ENCODE measurements around the gene LYSMD3. TPM values are rescaled to one million over a fixed set of nuclear protein-coding genes. Genes with fewer than 3 reads are reported as not detected.
"Not testable (repeated sequence)": the region's sequence is repeated elsewhere in the genome, so short reads cannot be mapped to it uniquely, and the experiment has no call there.

LYSMD3 gene
- 7.3 TPM for total RNA-seq

DNA sequence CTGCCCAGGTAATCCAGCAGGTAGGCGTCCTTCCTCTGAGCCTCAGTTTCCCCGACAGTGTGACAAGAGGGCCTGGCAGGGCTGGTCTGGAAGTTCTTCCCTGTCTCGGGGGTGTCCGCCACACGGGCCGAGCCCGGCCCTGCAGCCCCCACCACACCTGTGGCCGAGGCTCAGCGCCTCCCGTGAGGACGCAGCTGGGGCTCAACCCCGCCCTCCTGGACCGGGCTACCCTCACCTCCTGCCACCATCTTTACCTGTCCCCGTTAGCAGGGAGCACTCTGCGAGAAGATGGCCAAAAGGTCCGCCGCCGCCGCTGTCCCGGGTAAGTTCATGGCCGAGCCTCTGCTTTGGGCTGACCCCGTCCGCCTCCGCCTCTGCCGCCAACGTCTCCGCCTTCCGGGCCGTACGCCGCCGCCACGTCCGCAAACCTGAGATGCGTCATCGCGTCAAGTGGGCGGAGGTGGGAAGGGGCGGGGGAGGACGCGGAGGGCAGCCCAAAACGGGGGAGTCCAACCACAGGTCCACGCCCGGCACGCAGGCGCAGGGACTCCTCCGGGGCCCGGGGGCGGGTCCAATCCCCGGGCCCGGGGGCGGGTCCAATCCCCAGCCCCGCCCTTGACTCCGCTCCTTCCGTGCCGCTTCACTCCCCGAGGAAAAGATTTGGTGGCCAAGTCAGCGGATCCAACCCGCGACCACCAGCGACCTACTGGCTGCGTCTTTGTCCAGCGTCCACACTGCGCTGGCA, at the start of gene LYSMD3:
Gene LYSMD3, minus strand, starts transcription at position 391 of the 745 bp plus-strand sequence. CDS start 4,295 bp downstream, outside the sequence.
- ATAC-seq: peak; percentile 100

- ATAC-seq: not testable (repeated sequence)
Observed at GRCh38 chr5:90576566-90576965, 47.2 kb upstream of the LYSMD3 start.

- no peak for ATAC-seq
Observed at GRCh38 chr5:90575712-90576111, 46.3 kb upstream of the LYSMD3 start.

- ATAC-seq: no peak
Observed at GRCh38 chr5:90571147-90571773, 41.9 kb upstream of the LYSMD3 start.

DNA sequence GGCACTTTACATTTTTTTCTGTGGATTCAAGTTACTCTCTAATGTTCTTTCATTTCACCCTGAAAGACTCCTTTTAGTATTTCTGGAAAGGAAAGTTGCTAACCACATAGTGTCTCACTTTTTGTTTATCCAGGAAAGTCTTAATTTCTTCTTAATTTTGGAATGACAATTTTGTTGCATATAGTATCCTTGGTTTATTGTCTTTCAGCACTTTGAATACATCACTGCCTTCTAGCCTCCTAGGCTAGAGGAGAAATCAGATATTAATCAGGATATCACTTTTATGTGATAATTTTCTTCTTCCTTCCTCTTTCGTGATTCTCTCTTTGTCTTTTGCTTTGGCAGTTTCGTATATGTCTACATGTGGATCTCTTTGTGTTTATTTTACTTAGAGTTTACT, 40.6 kb upstream of the LYSMD3 start:
- ATAC-seq: no peak

DNA sequence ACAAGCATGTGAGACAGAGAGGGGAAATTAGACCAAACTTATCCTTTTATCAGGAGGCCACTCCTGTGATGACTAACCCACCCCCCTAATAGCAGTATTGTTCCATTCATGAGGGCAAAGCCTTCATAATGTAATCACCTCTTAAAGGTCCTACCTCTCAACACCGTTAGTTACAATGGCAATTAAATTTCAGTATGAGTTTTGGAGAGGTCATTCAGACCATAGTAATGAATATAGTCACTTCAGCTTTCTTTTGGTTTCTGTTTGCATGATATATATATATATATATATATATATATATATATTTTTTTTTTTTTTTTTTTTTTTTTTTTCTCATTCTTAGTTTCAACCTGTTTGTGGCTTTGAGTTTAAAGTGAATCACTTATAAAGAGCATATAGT, 39.7 kb upstream of the LYSMD3 start:
- no peak for ATAC-seq

GRCh38 chr5:90565491-90565890, 36.1 kb upstream of the LYSMD3 start:
- no peak for ATAC-seq

GRCh38 chr5:90563108-90563507, 33.7 kb upstream of the LYSMD3 start:
- ATAC-seq: no peak

DNA sequence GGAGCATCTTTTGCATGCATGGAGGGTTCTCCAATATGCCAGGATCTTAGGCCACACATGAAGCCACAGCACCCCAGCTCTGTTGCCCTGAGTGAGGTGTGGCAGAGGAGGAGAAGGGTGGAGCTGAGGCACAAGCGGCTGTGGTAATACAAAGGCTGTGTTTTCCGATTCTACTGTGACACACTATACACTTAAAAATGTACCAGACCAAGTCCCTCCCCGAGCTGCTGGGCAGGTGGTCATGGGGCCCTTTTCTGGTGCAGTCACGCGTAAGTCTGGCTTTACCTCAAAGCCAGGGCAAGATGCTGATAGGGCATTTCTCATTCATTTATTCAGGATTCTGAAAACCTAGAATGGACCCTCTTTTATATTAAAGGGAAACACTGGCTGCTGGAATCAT, 33.0 kb upstream of the LYSMD3 start:
- ATAC-seq: no peak

- no peak for ATAC-seq
Observed at GRCh38 chr5:90561766-90562165, 32.4 kb upstream of the LYSMD3 start.

GRCh38 chr5:90560771-90561170, 31.4 kb upstream of the LYSMD3 start:
- no peak for ATAC-seq

- peak; percentile 99 for ATAC-seq
Observed at GRCh38 chr5:90558344-90559192, 29.2 kb upstream of the LYSMD3 start, which contains the start of gene ADGRV1. Gene ADGRV1 (plus strand): TSS chr5:90558797. CDS start chr5:90558896, 99 bp downstream.

- ATAC-seq: no peak
Observed at GRCh38 chr5:90557871-90558270, 28.5 kb upstream of the LYSMD3 start.

DNA sequence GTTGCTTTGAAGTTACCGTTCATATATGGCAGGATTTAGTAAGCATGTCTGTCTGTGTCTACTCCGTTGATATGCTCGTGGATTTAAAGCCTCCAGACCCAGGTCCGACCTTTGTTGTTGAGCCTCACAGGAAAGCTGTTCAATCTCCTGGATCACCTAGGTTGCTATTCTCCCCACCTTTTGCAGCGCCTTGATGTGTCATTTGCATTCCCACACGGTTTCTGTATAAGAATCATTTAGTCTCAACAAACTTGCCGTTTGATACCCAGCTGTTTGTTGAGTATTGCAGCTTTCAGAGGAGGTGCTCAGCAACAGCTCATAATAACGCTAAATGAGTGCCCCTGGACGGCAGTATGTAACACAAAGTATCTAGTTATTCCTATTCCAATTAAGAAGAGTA, 28.0 kb upstream of the LYSMD3 start:
- no peak for ATAC-seq

DNA sequence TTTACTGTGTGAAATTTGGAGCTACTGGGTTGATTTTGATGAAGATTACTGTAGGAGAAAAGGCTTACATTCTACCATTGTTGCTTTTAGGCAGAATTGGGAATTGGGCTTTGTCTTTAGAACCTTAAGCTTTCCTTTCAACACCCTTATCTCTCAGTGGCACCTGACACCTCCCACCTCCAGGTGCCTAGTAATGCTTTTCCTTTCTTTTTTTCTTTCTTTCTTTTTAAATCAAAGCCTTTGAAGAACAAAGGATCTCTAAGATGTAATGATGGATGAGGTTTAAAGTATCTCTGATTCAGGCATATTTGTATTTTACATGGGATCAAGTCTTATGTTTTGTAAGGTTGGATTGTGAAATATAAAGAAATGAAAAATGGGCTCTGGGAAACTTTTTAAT, 26.3 kb upstream of the LYSMD3 start:
- ATAC-seq: no peak

- no peak for ATAC-seq
Observed at GRCh38 chr5:90554358-90555006, 25.1 kb upstream of the LYSMD3 start.

DNA sequence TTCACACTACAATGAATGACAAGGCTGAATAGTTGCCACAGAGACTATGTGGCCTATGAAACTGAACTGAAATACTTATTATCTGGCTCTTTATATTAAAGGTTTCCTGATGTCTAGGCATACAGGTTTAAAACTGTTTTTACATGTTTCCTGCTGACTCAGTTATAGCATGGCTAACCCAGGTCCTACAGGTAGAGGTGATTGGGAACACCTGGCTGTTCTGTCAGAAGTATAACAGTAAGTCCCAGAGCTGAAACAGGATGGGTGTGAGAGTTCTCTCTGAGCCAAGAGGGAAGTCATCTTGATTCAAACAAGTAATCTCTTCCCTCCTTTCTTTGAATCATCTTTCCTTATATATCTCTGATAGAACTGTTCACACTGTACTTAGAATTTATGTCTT, 24.3 kb upstream of the LYSMD3 start:
- ATAC-seq: no peak

DNA sequence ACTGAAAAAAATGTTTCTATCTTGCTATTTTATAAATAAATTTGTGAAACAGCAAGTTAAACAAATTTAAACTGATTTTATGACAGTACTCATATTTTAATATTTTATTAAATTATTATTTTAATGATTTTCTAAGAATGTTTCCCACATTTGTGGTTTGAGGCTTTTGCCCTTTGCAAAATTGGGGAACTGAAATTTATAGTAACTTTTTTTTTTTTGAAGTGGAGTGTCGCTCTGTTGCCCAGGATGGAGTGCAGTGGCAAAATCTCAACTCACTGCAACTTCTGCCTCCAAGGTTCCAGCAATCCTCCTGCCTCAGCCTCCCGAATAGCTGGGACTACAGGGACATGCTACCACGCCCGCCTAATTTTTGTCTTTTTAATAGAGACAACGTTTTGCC, 22.0 kb upstream of the LYSMD3 start:
- no peak for ATAC-seq

DNA sequence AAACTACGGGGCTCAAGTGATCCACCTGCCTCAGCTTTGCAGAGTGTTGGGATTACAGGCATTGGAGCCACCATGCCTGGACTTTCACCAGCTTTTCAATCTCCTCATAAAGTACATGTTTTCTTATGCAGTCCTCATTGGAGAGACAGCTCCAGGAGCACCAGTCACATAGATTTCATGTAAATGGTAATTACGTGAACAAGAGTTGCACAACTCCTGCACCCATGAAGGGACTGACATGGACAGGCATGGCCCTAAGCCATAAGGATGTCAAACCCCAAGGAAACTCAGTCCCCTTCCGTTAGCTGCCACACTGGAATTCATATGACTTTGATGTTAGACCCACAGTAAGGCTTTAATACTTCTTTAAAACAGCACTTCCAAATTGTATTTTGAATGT, 21.6 kb upstream of the LYSMD3 start:
- no peak for ATAC-seq

DNA sequence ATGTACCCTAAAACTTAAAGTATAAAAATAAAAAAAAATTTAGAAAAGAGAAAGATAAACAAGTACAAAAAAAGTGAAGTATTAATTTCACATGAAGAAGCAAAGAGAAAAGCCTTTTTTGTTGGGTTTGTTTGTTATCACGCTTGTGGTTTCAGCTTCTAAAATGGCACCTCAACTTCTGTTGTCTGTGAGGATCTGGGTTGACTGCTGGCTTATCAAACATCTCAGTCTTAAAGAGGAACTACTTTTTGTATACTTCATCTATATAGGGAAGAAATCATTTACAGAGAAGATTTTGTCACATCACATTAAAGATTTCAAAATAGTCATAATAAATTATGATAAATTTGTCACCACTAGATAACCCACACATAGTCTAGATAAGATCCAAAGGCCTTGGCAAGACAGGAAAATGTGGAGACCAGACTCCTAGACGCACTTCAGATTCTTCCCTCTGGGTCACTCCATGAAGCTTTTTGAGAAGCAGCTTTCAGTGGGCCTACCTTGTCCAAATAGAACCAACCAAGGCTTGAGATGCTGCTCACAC, 20.4 kb upstream of the LYSMD3 start:
- ATAC-seq: no peak

- ATAC-seq: no peak
Observed at GRCh38 chr5:90549223-90549622, 19.8 kb upstream of the LYSMD3 start.

DNA sequence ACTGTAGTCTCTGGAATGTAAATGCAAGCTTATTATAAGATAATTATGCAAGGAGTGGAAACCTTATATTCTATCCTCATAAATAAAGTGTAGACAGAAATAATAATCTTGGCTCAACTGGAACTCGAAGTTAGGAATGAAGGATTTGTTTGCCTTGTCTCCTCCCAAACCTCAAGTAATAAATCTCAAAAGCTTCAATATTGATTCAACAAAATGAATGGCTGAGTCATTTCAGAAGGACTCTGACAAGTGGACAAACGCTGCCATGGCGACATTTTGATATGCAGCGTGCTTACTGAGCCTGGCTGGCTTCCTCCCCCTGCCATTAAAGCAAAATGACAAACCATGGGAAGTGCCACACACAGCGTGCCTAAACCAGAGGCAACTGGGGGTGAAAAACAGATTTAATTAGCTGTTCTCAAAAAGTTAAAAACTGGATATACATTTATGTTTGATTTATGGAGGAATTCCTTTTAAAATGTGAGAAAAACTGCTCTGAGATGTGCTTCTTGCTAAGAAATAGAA, 18.7 kb upstream of the LYSMD3 start:
- no peak for ATAC-seq

Data from esophagus mucosa (tissue), 1 donor.